GM12891 (cell line): ENCODE measurements around the gene KANSL3.

Experiments
- POLR2A ChIP-seq: IDR thresholded peaks from 2 replicates; pipeline ENCODE4 v1.6.1; 2011; ENCODE audit warnings: low read depth, low read length, control low read depth
- POLR2AphosphoS5 ChIP-seq: IDR thresholded peaks from 2 replicates; pipeline ENCODE4 v1.6.1; 2011; ENCODE audit warnings: low read depth, low read length, control low read depth
- POU2F2 ChIP-seq: IDR thresholded peaks from 2 replicates; pipeline ENCODE4 v1.6.1; 2011; ENCODE audit warnings: low read depth, mild to moderate bottlenecking, control low read depth, low read length, moderate library complexity
- SPI1 ChIP-seq: IDR thresholded peaks from 2 replicates; pipeline ENCODE4 v1.6.1; 2011; ENCODE audit warnings: low read depth, low read length, control low read depth
- TAF1 ChIP-seq: IDR thresholded peaks from 2 replicates; pipeline ENCODE4 v1.6.1; 2011; ENCODE audit warnings: low read depth, low read length, control low read depth

- TF ChIP-seq POLR2AphosphoS5, result no peak
- no peak for TF ChIP-seq TAF1
- no peak for TF ChIP-seq POLR2A
- no peak for TF ChIP-seq SPI1
- TF ChIP-seq POU2F2, result no peak
These were observed 21.1 kb downstream of the KANSL3 start for GRCh38 chr2:96617012-96617411.
